SK-N-MC (cell line): ENCODE results near the gene USP9X.
"Not testable (repeated sequence)": the region's sequence is repeated elsewhere in the genome, so short reads cannot be mapped to it uniquely, and the experiment has no call there.

Experiments used
- DNase-seq: peaks from one replicate; pipeline ENCODE4 v3.0.0-alpha.2; 2011; ENCODE audit warnings: low read depth, low spot score
- H3K27ac ChIP-seq: fragments of 200-600 bp; sonication (generic); 2 replicates; pipeline ENCODE4 v1.5.1; 2016; ENCODE audit warnings: mixed run types
- H3K36me3 ChIP-seq: fragments of 200-600 bp; sonication (generic); 2 replicates; pipeline ENCODE4 v1.6.1; 2017; ENCODE audit warnings: antibody characterized with exemption, low read length, mixed read lengths; ENCODE audit not compliant: insufficient read depth
- H3K4me3 ChIP-seq: fragments of 200-600 bp; sonication (generic); 2 replicates; pipeline ENCODE4 v1.5.1; 2016
- H3K9ac ChIP-seq: fragments of 200-600 bp; sonication (generic); 2 replicates; pipeline ENCODE4 v1.8.0; 2017; ENCODE audit warnings: mixed run types, mixed read lengths; ENCODE audit not compliant: insufficient read length
- H3K9me3 ChIP-seq: fragments of 200-600 bp; sonication (generic); 2 replicates; pipeline ENCODE4 v1.6.1; 2017; ENCODE audit warnings: low read depth, mild to moderate bottlenecking, antibody characterized with exemption, low read length, moderate library complexity, mixed read lengths
- EZH2 ChIP-seq: fragments of 200-600 bp; sonication (generic); IDR thresholded peaks from one replicate; pipeline ENCODE4 v1.6.1; 2017; ENCODE audit warnings: antibody characterized with exemption
- FOXP2 ChIP-seq: optimal IDR thresholded peaks from 2 replicates; pipeline ENCODE3; 2011; ENCODE audit warnings: mild to moderate bottlenecking, moderate library complexity; ENCODE audit not compliant: insufficient read depth; ENCODE audit errors: extremely low read length, control extremely low read depth
- POLR2AphosphoS5 ChIP-seq: IDR thresholded peaks from 2 replicates; pipeline ENCODE4 v1.6.1; 2012; ENCODE audit warnings: mild to moderate bottlenecking, low read depth, low read length, borderline replicate concordance

USP9X gene

GRCh38 chrX:41145920-41146608, 60.8 kb downstream of the USP9X start:
- H3K27ac ChIP-seq, result no peak overlapping the region
- no peaks in the 10 kb centered on the region for H3K9me3 ChIP-seq
- no peak for DNase-seq
- no peak overlapping the region for H3K4me3 ChIP-seq
- TF ChIP-seq EZH2 (no peak), FOXP2 (no peak), POLR2AphosphoS5 (no peak)
- peaks cover 65% of the 10 kb centered on the region for H3K36me3 ChIP-seq
- no peak overlapping the region for H3K9ac ChIP-seq

DNA sequence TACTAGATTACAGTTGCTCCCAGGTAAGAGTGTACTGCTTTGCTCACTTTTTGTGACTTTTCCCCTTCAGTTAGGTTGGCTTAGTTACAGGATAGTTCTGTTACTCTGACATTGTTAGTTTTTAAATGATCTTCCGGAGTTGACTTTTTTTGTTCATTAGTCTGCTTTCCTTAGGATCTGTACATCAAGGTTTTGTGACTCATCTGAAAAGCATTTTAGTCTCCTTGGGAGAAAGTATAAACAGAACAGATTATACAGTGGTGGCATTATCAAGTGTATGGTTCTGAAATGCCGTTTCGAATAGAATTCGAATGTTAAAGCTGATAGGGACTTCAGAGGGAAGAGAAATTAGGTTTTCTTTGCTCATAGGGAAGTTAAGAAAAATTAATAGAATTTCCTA, 63.3 kb downstream of the USP9X start:
- Histone ChIP-seq H3K9ac (no peak overlapping the region), H3K9me3 (no peaks in the 10 kb centered on the region), H3K36me3 (peaks cover 61% of the 10 kb centered on the region), H3K27ac (no peak overlapping the region), H3K4me3 (no peak overlapping the region)
- TF ChIP-seq POLR2AphosphoS5 (no peak), EZH2 (no peak), FOXP2 (no peak)
- no peak for DNase-seq

GRCh38 chrX:41150043-41150442, 64.8 kb downstream of the USP9X start:
- H3K9ac ChIP-seq, result no peak overlapping the region
- DNase-seq, result no peak
- TF ChIP-seq POLR2AphosphoS5 (no peak), EZH2 (no peak), FOXP2 (no peak)
- H3K9me3 ChIP-seq, result no peaks in the 10 kb centered on the region
- peaks cover 55% of the 10 kb centered on the region for H3K36me3 ChIP-seq
- no peak overlapping the region for H3K27ac ChIP-seq
- no peak overlapping the region for H3K4me3 ChIP-seq

DNA sequence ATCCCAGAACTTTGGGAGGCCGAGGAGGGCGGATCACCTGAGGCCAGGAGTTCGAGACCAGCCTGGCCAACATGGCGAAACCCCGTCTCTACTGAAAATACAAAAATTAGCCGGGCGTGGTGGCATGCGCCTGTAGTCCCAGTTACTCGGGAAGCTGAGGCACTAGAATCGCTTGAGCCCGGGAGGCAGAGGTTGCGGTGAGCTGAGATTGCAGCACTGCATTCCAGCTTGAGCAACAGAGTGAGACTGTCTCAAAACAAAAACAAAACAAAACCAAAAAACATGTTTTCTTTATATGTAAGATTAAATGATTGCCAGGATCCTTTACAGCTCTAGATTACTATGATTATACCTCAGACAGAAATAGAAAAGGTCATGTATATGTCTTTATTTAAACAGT, 66.5 kb downstream of the USP9X start:
- not testable (repeated sequence) for DNase-seq, H3K9me3 ChIP-seq, H3K4me3 ChIP-seq, H3K27ac ChIP-seq, H3K9ac ChIP-seq
- peaks cover 49% of the 10 kb centered on the region for H3K36me3 ChIP-seq

DNA sequence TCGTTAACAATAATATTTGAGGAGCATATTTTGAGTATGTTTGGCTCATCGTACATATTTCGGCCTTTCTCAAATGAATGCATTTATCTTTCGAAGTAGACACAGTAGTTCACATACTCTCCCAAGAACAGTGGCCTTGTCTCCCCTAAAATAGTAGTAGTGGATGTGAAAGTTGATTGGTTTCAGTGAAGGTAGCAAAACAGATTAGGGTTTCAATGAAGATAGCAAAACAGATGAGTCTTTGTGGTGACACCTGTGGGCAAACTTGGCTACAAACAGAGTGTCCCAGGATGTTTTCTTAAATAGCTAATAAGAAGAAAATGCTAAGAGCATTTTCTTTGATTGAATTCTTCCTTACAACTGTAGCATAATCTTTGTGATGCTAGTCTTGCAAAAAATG, 67.0 kb downstream of the USP9X start:
- no peak overlapping the region for H3K4me3 ChIP-seq
- peaks cover 46% of the 10 kb centered on the region for H3K36me3 ChIP-seq
- H3K9ac ChIP-seq, result no peak overlapping the region
- H3K27ac ChIP-seq, result no peak overlapping the region
- no peak for TF ChIP-seq POLR2AphosphoS5
- TF ChIP-seq FOXP2, result no peak
- no peak for TF ChIP-seq EZH2
- DNase-seq, result no peak
- no peaks in the 10 kb centered on the region for H3K9me3 ChIP-seq

- no peak overlapping the region for H3K9ac ChIP-seq
- H3K9me3 ChIP-seq, result no peaks in the 10 kb centered on the region
- H3K27ac ChIP-seq, result no peak overlapping the region
- H3K4me3 ChIP-seq, result no peak overlapping the region
- TF ChIP-seq FOXP2, result no peak
- TF ChIP-seq POLR2AphosphoS5, result no peak
- no peak for TF ChIP-seq EZH2
- peaks cover 35% of the 10 kb centered on the region for H3K36me3 ChIP-seq
- DNase-seq, result no peak
These were observed 68.2 kb downstream of the USP9X start for GRCh38 chrX:41153448-41153847.

GRCh38 chrX:41153957-41154356, 68.7 kb downstream of the USP9X start:
- TF ChIP-seq POLR2AphosphoS5 (no peak), FOXP2 (no peak), EZH2 (no peak)
- H3K36me3 ChIP-seq, result peaks cover 31% of the 10 kb centered on the region
- no peaks in the 10 kb centered on the region for H3K9me3 ChIP-seq
- no peak for DNase-seq
- no peak overlapping the region for H3K4me3 ChIP-seq
- H3K27ac ChIP-seq, result no peak overlapping the region
- H3K9ac ChIP-seq, result no peak overlapping the region

DNA sequence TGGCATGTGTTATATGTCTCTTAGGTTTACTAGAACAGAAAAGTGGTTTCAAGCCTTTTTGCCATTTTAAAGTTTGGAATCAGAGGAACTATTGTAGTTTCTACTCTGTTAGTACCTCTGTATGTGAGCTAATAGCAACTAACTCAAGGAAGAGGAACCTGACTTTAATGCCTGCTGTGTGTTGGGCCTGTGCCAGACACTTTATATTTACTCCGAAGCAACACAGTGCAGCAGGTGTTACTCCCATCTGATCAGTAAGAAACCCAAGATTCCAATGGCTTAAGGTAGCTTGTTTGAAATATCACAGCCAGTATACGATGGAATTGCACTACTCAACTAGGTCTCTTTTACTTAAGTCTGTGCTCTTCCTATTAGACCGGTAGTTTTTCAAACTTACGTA, 79.2 kb downstream of the USP9X start:
- H3K9me3 ChIP-seq, result no peaks in the 10 kb centered on the region
- no peak overlapping the region for H3K4me3 ChIP-seq
- H3K27ac ChIP-seq, result no peak overlapping the region
- DNase-seq, result no peak
- TF ChIP-seq FOXP2 (no peak), POLR2AphosphoS5 (no peak)
- H3K9ac ChIP-seq, result no peak overlapping the region
- H3K36me3 ChIP-seq, result peaks cover 24% of the 10 kb centered on the region; the same call in 1 of the 2 replicates

GRCh38 chrX:41167888-41168287, 82.6 kb downstream of the USP9X start:
- H3K9me3 ChIP-seq, result no peaks in the 10 kb centered on the region
- no peak for TF ChIP-seq FOXP2
- no peak for DNase-seq
- H3K27ac ChIP-seq, result no peak overlapping the region
- H3K36me3 ChIP-seq, result peaks cover 48% of the 10 kb centered on the region
- H3K9ac ChIP-seq, result no peak overlapping the region
- no peak overlapping the region for H3K4me3 ChIP-seq
